GM23248 (cell line): Measurements from ENCODE around the gene TMEM95.

Source experiments
- EZH2 ChIP-seq: fragments of 200-600 bp; sonication (generic); IDR thresholded peaks from 2 replicates; pipeline ENCODE4 v1.6.1; 2018; ENCODE audit warnings: antibody characterized with exemption, mild to moderate bottlenecking; ENCODE audit not compliant: insufficient read depth, poor library complexity, severe bottlenecking
- EZH2phosphoT487 ChIP-seq: fragments of 200-600 bp; sonication (generic); IDR thresholded peaks from 2 replicates; pipeline ENCODE4 v1.6.1; 2018; ENCODE audit warnings: antibody characterized with exemption, moderate library complexity, mild to moderate bottlenecking, low read depth; ENCODE audit not compliant: insufficient read depth

DNA sequence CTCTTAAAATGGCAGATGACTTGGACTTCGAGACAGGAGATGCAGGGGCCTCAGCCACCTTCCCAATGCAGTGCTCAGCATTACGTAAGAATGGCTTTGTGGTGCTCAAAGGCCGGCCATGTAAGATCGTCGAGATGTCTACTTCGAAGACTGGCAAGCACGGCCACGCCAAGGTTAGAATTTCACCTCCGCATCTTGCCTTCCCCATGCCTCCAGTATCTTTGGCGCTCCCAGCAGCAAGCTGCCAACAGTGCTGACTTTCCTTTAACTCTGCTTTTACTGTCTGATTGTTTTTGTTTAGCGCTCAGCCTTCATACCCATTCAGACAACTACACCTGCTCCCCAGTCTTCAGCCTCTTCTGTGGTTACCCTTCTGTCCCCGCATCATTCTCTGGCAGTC is 45.3 kb upstream of the TMEM95 start:
- TF ChIP-seq EZH2 (no peak), EZH2phosphoT487 (no peak)
